Gastroesophageal sphincter (tissue), 3 donors: ENCODE results near the gene FBXW10B.
"Not testable (repeated sequence)": the region's sequence is repeated elsewhere in the genome, so short reads cannot be mapped to it uniquely, and the experiment has no call there.

Experiments used
- EP300 ChIP-seq: sonication (generic); formaldehyde crosslinking; IDR thresholded peaks from one replicate; pipeline ENCODE4 v1.6.1; 2017; ENCODE audit warnings: antibody characterized with exemption, mild to moderate bottlenecking
- POLR2A ChIP-seq, 2 donors: fragments of 450-650 bp; IDR thresholded peaks; one replicate each; pipeline ENCODE4 v1.6.1; 2017; ENCODE audit warnings: antibody characterized with exemption in 2 of 2, mild to moderate bottlenecking in 2 of 2, moderate library complexity in 1 of 2
- POLR2AphosphoS5 ChIP-seq: sonication (generic); formaldehyde crosslinking; IDR thresholded peaks from one replicate; pipeline ENCODE4 v1.6.1; 2017; ENCODE audit warnings: antibody characterized with exemption
- TF ChIP-seq, protein P1 (sequence below), 4 experiments: fragments of 200-600 bp in 2 of 4; fragments of 450-650 bp in 2 of 4; sonication (generic) in 1 of 4; IDR thresholded peaks; one replicate each; pipeline ENCODE4 v1.5.1; 2017 to 2019; ENCODE audit warnings: antibody characterized with exemption in 4 of 4, mild to moderate bottlenecking in 2 of 4, moderate library complexity in 2 of 4

GRCh38 chr17:15623661-15624209 is 4.2 kb upstream of the FBXW10B start:
- TF ChIP-seq POLR2AphosphoS5; POLR2A (IDR thresholded peaks at IDR 0.05); EP300: not testable (repeated sequence)
- TF ChIP-seq, protein P1, sequence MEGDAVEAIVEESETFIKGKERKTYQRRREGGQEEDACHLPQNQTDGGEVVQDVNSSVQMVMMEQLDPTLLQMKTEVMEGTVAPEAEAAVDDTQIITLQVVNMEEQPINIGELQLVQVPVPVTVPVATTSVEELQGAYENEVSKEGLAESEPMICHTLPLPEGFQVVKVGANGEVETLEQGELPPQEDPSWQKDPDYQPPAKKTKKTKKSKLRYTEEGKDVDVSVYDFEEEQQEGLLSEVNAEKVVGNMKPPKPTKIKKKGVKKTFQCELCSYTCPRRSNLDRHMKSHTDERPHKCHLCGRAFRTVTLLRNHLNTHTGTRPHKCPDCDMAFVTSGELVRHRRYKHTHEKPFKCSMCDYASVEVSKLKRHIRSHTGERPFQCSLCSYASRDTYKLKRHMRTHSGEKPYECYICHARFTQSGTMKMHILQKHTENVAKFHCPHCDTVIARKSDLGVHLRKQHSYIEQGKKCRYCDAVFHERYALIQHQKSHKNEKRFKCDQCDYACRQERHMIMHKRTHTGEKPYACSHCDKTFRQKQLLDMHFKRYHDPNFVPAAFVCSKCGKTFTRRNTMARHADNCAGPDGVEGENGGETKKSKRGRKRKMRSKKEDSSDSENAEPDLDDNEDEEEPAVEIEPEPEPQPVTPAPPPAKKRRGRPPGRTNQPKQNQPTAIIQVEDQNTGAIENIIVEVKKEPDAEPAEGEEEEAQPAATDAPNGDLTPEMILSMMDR (IDR thresholded peaks at IDR 0.05): not testable (repeated sequence)
